Fibroblast of pulmonary artery (primary cell): ENCODE data around the gene MAGI2.

Source experiments
- DNase-seq: peaks from one replicate; pipeline ENCODE4 v3.0.0-alpha.2; 2010; ENCODE audit warnings: low read depth
- H3K4me3 ChIP-seq: replicated peaks from 2 replicates; pipeline ENCODE4 v1.5.1; 2011; ENCODE audit warnings: low read depth, mild to moderate bottlenecking, control low read depth, low read length, moderate library complexity
- TF ChIP-seq, protein P1 (sequence below): IDR thresholded peaks from 2 replicates; pipeline ENCODE4 v1.5.1; 2011; ENCODE audit warnings: mild to moderate bottlenecking, control low read depth, low read length, inconsistent platforms; ENCODE audit errors: missing control alignments

MAGI2 gene

DNA sequence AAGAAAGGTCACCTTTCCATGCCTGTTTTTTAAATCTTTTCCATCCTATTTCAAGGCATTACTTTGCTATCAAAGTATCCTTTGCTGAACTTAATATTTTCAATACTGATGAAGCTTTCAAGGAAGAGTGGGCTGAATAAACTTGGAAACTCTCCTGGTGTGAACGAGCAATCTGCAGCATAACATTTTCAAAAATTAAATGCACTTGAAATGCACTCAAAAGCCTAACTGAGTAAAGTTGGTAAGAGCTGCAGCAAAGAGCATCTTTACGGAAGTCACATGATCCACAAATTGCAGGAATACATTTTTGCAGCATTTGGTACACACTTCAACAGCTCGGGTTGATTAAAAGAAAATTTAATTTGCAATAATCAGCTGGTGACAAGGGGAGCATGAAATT lies 1287.6 kb downstream of the MAGI2 start:
- H3K4me3 ChIP-seq, result no peak overlapping the region
- TF ChIP-seq, protein P1, sequence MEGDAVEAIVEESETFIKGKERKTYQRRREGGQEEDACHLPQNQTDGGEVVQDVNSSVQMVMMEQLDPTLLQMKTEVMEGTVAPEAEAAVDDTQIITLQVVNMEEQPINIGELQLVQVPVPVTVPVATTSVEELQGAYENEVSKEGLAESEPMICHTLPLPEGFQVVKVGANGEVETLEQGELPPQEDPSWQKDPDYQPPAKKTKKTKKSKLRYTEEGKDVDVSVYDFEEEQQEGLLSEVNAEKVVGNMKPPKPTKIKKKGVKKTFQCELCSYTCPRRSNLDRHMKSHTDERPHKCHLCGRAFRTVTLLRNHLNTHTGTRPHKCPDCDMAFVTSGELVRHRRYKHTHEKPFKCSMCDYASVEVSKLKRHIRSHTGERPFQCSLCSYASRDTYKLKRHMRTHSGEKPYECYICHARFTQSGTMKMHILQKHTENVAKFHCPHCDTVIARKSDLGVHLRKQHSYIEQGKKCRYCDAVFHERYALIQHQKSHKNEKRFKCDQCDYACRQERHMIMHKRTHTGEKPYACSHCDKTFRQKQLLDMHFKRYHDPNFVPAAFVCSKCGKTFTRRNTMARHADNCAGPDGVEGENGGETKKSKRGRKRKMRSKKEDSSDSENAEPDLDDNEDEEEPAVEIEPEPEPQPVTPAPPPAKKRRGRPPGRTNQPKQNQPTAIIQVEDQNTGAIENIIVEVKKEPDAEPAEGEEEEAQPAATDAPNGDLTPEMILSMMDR, result no peak
- no peak for DNase-seq

DNA sequence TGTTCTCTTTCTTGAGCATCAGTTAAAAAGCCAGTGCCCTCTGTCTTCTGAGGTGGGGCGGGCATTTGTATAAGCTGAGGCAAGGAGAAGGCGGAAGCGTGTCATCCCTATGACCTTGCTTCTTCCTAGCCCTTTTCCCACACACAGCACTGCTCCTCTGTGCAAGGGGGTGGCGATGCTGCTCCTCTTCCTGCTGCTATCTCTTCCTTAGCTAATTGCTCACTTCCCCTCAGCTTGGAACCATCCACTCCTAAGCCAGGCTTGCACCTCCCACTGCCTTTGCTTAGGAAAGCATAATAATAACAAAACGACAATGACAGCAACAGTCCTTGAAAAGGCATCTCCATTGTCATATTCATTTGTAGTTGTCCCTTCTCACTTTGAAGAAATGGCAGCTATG lies 1288.0 kb downstream of the MAGI2 start:
- TF ChIP-seq, protein P1, result no peak
- H3K4me3 ChIP-seq, result no peak overlapping the region
- DNase-seq, result no peak

DNA sequence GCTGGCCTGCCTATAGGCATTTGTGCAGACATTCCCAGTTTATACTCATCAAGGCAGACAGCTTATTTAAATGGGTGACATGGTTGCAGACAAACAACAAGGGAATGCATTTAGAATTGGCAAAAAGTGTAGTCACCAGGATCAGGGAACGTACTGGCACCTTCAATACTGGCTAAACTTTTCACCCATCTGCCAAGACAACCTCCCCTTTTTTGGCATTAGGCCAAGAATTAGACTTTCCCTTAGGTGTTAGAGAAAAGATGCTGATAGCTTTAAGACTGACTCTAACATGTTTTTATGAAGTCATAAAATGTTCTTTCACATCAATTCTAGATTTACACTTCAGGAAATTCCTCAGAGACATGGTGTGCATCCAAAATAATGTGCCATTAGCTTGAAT lies 1289.0 kb downstream of the MAGI2 start:
- TF ChIP-seq, protein P1, result no peak
- H3K4me3 ChIP-seq, result no peak overlapping the region
- no peak for DNase-seq

DNA sequence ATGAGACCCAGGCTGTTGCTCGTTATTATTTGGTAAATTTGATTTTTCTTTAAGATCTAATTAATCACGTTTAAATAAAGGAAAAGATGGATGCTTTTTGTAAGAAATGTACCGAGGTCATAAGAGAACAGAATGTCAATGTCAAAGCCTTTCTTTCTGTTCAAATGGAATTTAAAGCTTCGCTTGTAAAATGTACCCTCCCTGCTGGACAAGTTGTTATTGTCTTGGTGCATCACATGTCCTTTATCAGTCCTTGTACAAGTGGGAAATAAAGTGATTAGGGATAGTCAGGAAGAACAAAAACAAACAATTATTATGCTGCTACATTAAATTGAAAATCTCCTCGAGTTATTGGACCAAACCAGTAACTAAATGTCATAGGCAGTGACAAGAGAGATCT lies 1291.7 kb downstream of the MAGI2 start:
- no peak for DNase-seq
- H3K4me3 ChIP-seq, result no peak overlapping the region
- TF ChIP-seq, protein P1, result no peak

DNA sequence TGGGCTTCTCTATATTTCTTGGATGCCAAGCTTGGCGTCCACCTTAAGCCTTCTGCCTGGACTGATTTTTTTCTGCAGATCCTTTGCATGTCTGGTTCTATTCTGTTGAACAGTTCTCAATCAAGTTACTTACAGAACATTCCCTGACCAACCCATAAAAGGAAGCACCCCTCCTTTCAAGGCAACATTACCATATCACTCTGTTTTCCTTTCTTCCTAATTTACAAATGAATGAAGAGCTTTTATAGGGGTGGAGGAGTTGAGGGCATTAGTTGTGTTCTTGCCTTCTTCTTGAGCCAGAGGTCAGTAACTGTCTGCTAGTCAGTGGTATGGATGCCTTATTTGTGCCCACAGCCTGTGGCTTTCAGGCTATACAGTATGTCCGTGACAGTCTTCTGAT lies 1293.9 kb downstream of the MAGI2 start:
- no peak overlapping the region for H3K4me3 ChIP-seq
- TF ChIP-seq, protein P1, result no peak
- no peak for DNase-seq

DNA sequence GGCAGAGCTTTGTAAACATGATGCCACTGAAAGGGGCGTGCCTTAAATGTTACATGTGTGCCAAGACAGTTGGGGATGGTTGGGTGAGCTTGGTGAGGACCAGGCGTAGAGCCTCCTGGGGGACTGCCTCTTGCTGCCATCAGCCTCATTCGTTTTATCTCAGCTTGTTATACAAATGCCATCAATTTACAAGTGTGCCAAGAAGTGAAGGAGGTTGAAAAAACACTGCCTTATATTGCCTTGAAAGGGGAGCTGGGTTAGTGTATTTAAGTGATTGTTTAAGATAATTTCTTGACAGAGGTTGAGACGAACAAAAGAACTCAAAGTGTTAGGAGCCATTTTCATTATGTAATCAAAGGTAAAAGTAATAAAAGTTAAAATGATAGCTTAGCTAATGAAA lies 1300.2 kb downstream of the MAGI2 start:
- DNase-seq, result no peak
- H3K4me3 ChIP-seq, result no peak overlapping the region
- TF ChIP-seq, protein P1, result no peak

DNA sequence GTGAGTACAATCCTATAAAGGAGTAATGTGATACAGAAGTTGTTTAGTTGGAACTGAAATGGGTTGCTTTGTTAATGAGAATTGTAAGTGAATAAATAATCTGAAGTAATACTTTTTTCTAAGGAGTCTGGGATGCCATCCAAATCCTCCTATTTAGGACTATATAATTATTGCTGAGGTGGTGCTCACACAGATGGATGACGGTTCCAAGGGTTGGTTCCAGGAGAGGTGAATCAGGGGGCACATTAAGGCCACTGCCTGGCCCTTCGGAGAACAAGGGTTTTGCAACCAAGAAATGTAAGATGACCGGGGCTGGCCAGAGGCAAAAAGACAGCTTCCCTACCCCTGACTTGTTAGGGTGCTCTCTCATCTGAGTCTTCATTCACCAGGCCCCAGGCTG lies 1302.2 kb downstream of the MAGI2 start:
- no peak overlapping the region for H3K4me3 ChIP-seq
- peak; percentile 20 for DNase-seq
- TF ChIP-seq, protein P1, result no peak
